ENCODE data around the gene COL26A1. TPM values are rescaled to one million over a fixed set of nuclear protein-coding genes. Genes with fewer than 3 reads are reported as not detected.
"Not testable (repeated sequence)": the region's sequence is repeated elsewhere in the genome, so short reads cannot be mapped to it uniquely, and the experiment has no call there.

The COL26A1 gene
- total RNA-seq, 1 donor: not detected

GRCh38 chr7:101502466-101503098 lies 139.9 kb downstream of the COL26A1 start:
- TF ChIP-seq, protein P1, sequence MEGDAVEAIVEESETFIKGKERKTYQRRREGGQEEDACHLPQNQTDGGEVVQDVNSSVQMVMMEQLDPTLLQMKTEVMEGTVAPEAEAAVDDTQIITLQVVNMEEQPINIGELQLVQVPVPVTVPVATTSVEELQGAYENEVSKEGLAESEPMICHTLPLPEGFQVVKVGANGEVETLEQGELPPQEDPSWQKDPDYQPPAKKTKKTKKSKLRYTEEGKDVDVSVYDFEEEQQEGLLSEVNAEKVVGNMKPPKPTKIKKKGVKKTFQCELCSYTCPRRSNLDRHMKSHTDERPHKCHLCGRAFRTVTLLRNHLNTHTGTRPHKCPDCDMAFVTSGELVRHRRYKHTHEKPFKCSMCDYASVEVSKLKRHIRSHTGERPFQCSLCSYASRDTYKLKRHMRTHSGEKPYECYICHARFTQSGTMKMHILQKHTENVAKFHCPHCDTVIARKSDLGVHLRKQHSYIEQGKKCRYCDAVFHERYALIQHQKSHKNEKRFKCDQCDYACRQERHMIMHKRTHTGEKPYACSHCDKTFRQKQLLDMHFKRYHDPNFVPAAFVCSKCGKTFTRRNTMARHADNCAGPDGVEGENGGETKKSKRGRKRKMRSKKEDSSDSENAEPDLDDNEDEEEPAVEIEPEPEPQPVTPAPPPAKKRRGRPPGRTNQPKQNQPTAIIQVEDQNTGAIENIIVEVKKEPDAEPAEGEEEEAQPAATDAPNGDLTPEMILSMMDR (IDR thresholded peaks at IDR 0.05; ENCODE audit: insufficient read depth, low read length): no peak
- H3K4me3 ChIP-seq (ENCODE audit: low read depth, low read length): no peak overlapping the region
- no peak for DNase-seq (ENCODE audit: low read depth)

GRCh38 chr7:101505510-101505909 lies 142.8 kb downstream of the COL26A1 start:
- not testable (repeated sequence) for DNase-seq (ENCODE audit: low read depth); H3K4me3 ChIP-seq (ENCODE audit: low read depth, low read length)

GRCh38 chr7:101506531-101506930 lies 143.9 kb downstream of the COL26A1 start:
- no peak for DNase-seq (ENCODE audit: low read depth)
- TF ChIP-seq, protein P1 (IDR thresholded peaks at IDR 0.05; ENCODE audit: insufficient read depth, low read length): no peak
- no peak overlapping the region for H3K4me3 ChIP-seq (ENCODE audit: low read depth, low read length)

DNA sequence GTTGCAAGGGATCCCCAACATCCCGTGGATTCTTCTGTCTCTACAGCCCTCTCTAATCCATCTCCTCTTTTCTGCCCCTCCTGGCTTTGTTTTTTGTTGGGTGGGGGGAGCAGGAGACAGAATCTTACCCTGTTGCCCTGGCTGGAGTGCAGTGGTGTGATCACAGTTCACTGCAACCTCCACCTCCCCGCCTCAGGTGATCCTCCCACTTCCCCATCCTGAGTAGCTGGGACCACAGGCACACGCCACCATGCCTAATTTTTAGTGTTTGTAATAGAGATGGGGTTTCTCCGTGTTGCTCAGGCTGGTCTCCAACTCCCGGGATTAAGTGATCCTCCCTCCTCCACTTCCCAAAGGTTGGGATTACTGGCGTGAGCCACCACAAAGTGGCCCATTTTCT lies 144.7 kb downstream of the COL26A1 start:
- H3K4me3 ChIP-seq (ENCODE audit: low read depth, low read length): no peak overlapping the region
- TF ChIP-seq, protein P1 (IDR thresholded peaks at IDR 0.05; ENCODE audit: insufficient read depth, low read length): no peak
- no peak for DNase-seq (ENCODE audit: low read depth)

DNA sequence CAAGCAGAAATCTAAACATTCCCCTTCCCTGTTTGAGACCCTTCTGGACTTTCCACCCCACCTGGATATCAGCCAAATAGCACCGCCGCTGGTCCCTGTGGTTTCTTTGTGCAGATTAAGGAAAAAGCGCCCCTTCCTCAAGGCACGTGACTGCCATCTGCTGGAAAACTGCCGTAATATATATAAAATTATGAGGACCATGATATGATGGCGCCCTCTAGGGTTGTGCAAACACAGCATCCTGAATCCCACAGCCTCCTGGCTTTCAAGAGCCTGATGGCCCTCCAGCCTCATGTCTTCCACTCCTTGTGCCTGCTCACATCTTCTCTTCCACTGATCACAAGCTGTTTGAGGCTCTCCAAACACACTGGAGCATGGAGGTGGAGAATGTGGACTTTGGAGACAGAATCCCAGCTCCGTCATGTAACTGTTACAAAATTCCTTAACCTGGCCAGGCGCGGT lies 145.1 kb downstream of the COL26A1 start:
- no peak overlapping the region for H3K4me3 ChIP-seq (ENCODE audit: low read depth, low read length)
- peak; percentile 36 for DNase-seq (ENCODE audit: low read depth)

GRCh38 chr7:101510297-101510696 lies 147.6 kb downstream of the COL26A1 start:
- TF ChIP-seq, protein P1 (IDR thresholded peaks at IDR 0.05; ENCODE audit: insufficient read depth, low read length): no peak
- no peak for DNase-seq (ENCODE audit: low read depth)
- no peak overlapping the region for H3K4me3 ChIP-seq (ENCODE audit: low read depth, low read length)

More for the DNA sequence above, 145.1 kb downstream of the COL26A1 start:
- TF ChIP-seq, protein P1 (IDR thresholded peaks at IDR 0.05; ENCODE audit: insufficient read depth, low read length): peak; percentile 47

DNA sequence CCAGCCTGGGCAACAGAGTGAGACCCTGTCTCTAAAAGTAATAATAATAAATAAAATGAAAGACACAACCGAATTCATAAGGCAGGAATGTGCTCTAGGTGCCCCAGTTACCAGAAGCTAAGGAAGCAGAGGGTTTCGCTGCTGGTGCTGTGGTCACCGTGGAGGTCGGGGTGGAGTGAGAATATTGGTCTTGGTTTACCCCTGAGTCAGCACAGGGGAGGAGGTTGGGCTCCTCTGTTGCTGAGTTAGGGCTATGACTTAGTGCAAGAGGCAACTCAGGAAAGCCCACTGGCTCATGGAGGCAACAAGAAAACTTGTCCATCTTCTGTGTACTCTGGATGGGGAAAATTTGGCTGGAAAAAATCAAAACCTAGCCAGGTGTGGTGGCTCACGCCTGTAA lies 149.3 kb downstream of the COL26A1 start:
- TF ChIP-seq, protein P1 (IDR thresholded peaks at IDR 0.05; ENCODE audit: insufficient read depth, low read length): no peak
- H3K4me3 ChIP-seq (ENCODE audit: low read depth, low read length): no peak overlapping the region
- DNase-seq (ENCODE audit: low read depth): no peak
